ENCODE data around the gene COG3. TPM values are rescaled to one million over a fixed set of nuclear protein-coding genes. Genes with fewer than 3 reads are reported as not detected.

COG3 gene
- total and polyA plus RNA-seq, 2 of the 13 experiments (the other 11 are each of a cell fraction or from before 2014, with no cell fraction given): 37.8 to 47.5 TPM

DNA sequence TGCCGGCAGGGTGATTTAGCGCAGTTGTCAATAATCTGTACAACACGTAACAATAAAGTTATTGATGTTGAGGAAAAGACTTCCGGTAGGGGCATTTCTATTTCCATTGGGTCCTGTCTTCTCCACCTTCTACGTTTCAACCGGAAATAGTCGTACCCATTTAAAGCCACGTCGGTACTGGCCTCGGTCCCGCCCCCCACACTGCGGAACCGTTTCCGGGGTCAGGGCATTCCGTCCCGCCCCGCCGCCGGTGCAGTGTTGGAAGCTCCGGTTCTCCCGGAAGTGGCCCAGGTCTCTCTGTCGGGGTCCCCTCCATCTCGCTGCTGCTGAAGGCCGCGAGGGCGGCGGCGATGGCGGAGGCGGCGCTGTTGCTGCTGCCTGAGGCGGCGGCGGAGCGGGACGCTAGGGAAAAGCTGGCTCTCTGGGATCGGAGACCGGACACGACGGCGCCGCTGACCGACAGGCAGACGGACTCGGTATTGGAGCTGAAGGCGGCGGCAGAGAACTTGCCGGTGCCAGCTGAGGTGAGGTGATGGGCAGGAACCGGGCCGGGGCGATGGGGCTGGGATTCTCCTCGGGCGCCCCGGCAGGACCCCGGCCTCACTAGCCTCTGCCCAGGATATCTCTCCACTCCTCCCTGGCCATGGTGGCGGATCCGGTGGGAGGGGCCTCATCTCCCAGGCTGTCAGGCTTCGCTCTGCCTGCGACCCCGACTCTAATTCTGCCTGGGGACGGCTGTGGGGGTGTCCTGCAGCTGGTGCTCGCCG is at the start of gene COG3 (continued):
- no peak for TF ChIP-seq NR2F1 (CRISPR knock-in tag; IDR thresholded peaks at IDR 0.05)
- peak; percentile 94 for TF ChIP-seq HDAC1 (CRISPR knock-in tag; IDR thresholded peaks at IDR 0.05)
- TF ChIP-seq CHD4 (IDR thresholded peaks at IDR 0.05; ENCODE audit: borderline replicate concordance, low read length): no peak; the same call in 1 of the 2 replicates
- no peak; the same call in 1 of the 2 replicates for TF ChIP-seq ZZZ3 (CRISPR knock-in tag; IDR thresholded peaks at IDR 0.05; ENCODE audit: borderline replicate concordance)
- TF ChIP-seq, protein P1, sequence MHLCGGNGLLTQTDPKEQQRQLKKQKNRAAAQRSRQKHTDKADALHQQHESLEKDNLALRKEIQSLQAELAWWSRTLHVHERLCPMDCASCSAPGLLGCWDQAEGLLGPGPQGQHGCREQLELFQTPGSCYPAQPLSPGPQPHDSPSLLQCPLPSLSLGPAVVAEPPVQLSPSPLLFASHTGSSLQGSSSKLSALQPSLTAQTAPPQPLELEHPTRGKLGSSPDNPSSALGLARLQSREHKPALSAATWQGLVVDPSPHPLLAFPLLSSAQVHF (CRISPR knock-in tag; IDR thresholded peaks at IDR 0.05): no peak
- TF ChIP-seq PRMT3 (CRISPR knock-in tag; IDR thresholded peaks at IDR 0.05; ENCODE audit: borderline replicate concordance, low read depth): no peak
- peak; percentile 95 for TF ChIP-seq KAT8 (CRISPR knock-in tag; IDR thresholded peaks at IDR 0.05)
- TF ChIP-seq ZNF121 (CRISPR knock-in tag; IDR thresholded peaks at IDR 0.05): no peak
- 0 out of 2 replicates have a peak, but pooled peaks have one; percentile 36 for TF ChIP-seq ZNF562 (CRISPR knock-in tag; IDR thresholded peaks at IDR 0.05; ENCODE audit: borderline replicate concordance)
- TF ChIP-seq HNF4G (IDR thresholded peaks at IDR 0.05; ENCODE audit: borderline replicate concordance, low read depth, low read length): no peak
- no peak; the same call in 1 of the 2 replicates for TF ChIP-seq HNF4G (CRISPR knock-in tag; IDR thresholded peaks at IDR 0.05; ENCODE audit: borderline replicate concordance, low read depth)
- TF ChIP-seq, protein P2, sequence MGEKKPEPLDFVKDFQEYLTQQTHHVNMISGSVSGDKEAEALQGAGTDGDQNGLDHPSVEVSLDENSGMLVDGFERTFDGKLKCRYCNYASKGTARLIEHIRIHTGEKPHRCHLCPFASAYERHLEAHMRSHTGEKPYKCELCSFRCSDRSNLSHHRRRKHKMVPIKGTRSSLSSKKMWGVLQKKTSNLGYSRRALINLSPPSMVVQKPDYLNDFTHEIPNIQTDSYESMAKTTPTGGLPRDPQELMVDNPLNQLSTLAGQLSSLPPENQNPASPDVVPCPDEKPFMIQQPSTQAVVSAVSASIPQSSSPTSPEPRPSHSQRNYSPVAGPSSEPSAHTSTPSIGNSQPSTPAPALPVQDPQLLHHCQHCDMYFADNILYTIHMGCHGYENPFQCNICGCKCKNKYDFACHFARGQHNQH (CRISPR knock-in tag; IDR thresholded peaks at IDR 0.05): peak; percentile 80
- TF ChIP-seq ZNF703 (CRISPR knock-in tag; IDR thresholded peaks at IDR 0.05; ENCODE audit: borderline replicate concordance): 0 out of 2 replicates have a peak, but pooled peaks have one; percentile 69
- no peak for TF ChIP-seq ZNF317 (CRISPR knock-in tag; IDR thresholded peaks at IDR 0.05)
- TF ChIP-seq NFIC (IDR thresholded peaks at IDR 0.05; ENCODE audit: low read length): no peak
- TF ChIP-seq LCORL (IDR thresholded peaks at IDR 0.05): no peak
- TF ChIP-seq LCORL (CRISPR knock-in tag; IDR thresholded peaks at IDR 0.05): peak; percentile 56; the same call in 1 of the 2 replicates
- TF ChIP-seq MEF2D (CRISPR knock-in tag; IDR thresholded peaks at IDR 0.05): no peak
- TF ChIP-seq ZNF780A (CRISPR knock-in tag; IDR thresholded peaks at IDR 0.05): no peak
- peak; percentile 48 for TF ChIP-seq RBM39 (IDR thresholded peaks at IDR 0.05; ENCODE audit: low read depth, low read length, poor library complexity, severe bottlenecking)
- TF ChIP-seq AGO2 (optimal IDR thresholded peaks at IDR 0.05; ENCODE audit: low read depth, low read length): peak; percentile 96
- peak; percentile 48 for TF ChIP-seq HNRNPLL (IDR thresholded peaks at IDR 0.05; ENCODE audit: low read depth, low read length, poor library complexity, severe bottlenecking)
- TF ChIP-seq THYN1 (CRISPR knock-in tag; IDR thresholded peaks at IDR 0.05; ENCODE audit: borderline replicate concordance, low read depth): no peak
- TF ChIP-seq HMG20A (CRISPR knock-in tag; IDR thresholded peaks at IDR 0.05; ENCODE audit: borderline replicate concordance): 0 out of 2 replicates have a peak, but pooled peaks have one; percentile 17
- TF ChIP-seq ZNF772 (CRISPR knock-in tag; IDR thresholded peaks at IDR 0.05): no peak
- no peak for TF ChIP-seq ZNF367 (CRISPR knock-in tag; IDR thresholded peaks at IDR 0.05; ENCODE audit: borderline replicate concordance)
- TF ChIP-seq ZNF124 (CRISPR knock-in tag; IDR thresholded peaks at IDR 0.05): peak; percentile 69; the same call in 1 of the 2 replicates
- TF ChIP-seq, protein P3, sequence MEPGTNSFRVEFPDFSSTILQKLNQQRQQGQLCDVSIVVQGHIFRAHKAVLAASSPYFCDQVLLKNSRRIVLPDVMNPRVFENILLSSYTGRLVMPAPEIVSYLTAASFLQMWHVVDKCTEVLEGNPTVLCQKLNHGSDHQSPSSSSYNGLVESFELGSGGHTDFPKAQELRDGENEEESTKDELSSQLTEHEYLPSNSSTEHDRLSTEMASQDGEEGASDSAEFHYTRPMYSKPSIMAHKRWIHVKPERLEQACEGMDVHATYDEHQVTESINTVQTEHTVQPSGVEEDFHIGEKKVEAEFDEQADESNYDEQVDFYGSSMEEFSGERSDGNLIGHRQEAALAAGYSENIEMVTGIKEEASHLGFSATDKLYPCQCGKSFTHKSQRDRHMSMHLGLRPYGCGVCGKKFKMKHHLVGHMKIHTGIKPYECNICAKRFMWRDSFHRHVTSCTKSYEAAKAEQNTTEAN (CRISPR knock-in tag; conservative IDR thresholded peaks at IDR 0.05): no peak
- no peak for TF ChIP-seq CHCHD3 (CRISPR knock-in tag; IDR thresholded peaks at IDR 0.05)
